Endothelial cell (in vitro differentiated cells): ENCODE data around the gene HELZ2. TPM values are rescaled to one million over a fixed set of nuclear protein-coding genes. Genes with fewer than 3 reads are reported as not detected.

Experiments
- DNase-seq: peaks from one replicate; pipeline ENCODE4 v3.0.0; 2021; ENCODE audit warnings: low spot score
- H3K27ac Mint-ChIP-seq: one replicate; pipeline ENCODE4 v1.8.0; 2021; ENCODE audit warnings: mixed read lengths, inconsistent platforms; ENCODE audit not compliant: unreplicated experiment
- H3K27me3 Mint-ChIP-seq: one replicate; pipeline ENCODE4 v1.8.0; 2021; ENCODE audit warnings: mild to moderate bottlenecking, moderate library complexity, mixed read lengths, inconsistent platforms; ENCODE audit not compliant: unreplicated experiment
- H3K36me3 Mint-ChIP-seq: one replicate; pipeline ENCODE4 v1.8.0; 2021; ENCODE audit warnings: mild to moderate bottlenecking, low read depth, mixed read lengths, inconsistent platforms; ENCODE audit not compliant: unreplicated experiment
- H3K4me1 Mint-ChIP-seq: one replicate; pipeline ENCODE4 v1.8.0; 2021; ENCODE audit warnings: mild to moderate bottlenecking, mixed read lengths, inconsistent platforms; ENCODE audit not compliant: unreplicated experiment
- H3K4me3 Mint-ChIP-seq: one replicate; pipeline ENCODE4 v1.8.0; 2021; ENCODE audit warnings: mild to moderate bottlenecking, mixed read lengths, inconsistent platforms; ENCODE audit not compliant: unreplicated experiment
- H3K9me3 Mint-ChIP-seq: one replicate; pipeline ENCODE4 v1.8.0; 2021; ENCODE audit warnings: mixed read lengths, inconsistent platforms; ENCODE audit not compliant: unreplicated experiment
- total RNA-seq: library from RNA; stranded (reverse); fragmentation: NEBNext Ultra II Directional; extraction: Animal tissue kit (Norgen Biotek cat#: 25700); gene quantifications from one replicate; pipeline ENCODE4 v1.2.1, GENCODE V29; 2021; ENCODE audit not compliant: unreplicated experiment
- TF ChIP-seq, protein P1 (sequence below): fragments of 200-600 bp; sonication (generic); IDR thresholded peaks from one replicate; pipeline ENCODE4 v1.5.0; 2021; ENCODE audit warnings: antibody characterized with exemption; ENCODE audit not compliant: unreplicated experiment

Gene HELZ2
- total RNA-seq, 1 donor from 2014 or later = 15.3 TPM

DNA sequence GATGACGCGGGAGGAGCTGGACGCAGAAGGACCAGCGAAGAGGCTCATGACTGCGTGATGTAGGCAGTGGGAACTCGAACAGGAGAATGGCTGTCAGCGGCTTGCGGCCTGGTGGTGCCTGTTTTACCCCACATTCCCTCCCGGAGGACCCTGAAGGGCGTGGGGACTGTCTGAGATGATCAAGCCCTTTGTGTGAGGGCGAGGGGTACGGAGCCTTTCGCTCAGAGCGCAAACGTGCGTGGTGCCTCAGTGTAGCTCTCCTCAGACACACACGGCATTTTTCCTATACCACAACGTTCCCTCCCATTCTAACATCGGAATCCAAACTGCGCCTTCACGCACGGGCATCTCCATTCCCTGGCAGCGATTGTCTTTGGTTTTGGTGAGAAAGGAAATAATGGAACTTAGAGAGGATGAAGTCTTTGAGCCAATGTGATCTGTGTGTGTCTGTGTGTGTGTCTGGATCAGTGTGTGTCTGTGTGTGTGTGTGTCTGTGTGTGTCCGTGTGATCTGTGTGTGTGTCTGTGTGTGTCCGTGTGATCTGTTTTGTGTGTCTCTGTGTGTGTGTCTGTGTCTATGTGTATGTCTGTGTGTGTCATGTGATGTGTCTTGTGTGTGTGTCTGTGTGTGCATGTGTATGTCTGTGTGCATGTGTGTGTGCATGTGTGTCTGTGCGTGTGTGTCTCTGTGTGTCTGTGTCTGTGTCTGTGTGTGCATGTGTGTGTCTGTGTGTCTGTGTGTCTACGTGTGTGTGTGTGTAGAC lies 42.2 kb downstream of the HELZ2 start:
- Mint-ChIP-seq H3K27me3 (peaks cover 5% of the 10 kb centered on the region), H3K4me1 (no peaks in the 10 kb centered on the region), H3K36me3 (peaks cover 4% of the 10 kb centered on the region), H3K9me3 (no peaks in the 10 kb centered on the region), H3K4me3 (peak overlapping the region; percentile 31), H3K27ac (no peak overlapping the region)
- DNase-seq = no peak
- TF ChIP-seq, protein P1, sequence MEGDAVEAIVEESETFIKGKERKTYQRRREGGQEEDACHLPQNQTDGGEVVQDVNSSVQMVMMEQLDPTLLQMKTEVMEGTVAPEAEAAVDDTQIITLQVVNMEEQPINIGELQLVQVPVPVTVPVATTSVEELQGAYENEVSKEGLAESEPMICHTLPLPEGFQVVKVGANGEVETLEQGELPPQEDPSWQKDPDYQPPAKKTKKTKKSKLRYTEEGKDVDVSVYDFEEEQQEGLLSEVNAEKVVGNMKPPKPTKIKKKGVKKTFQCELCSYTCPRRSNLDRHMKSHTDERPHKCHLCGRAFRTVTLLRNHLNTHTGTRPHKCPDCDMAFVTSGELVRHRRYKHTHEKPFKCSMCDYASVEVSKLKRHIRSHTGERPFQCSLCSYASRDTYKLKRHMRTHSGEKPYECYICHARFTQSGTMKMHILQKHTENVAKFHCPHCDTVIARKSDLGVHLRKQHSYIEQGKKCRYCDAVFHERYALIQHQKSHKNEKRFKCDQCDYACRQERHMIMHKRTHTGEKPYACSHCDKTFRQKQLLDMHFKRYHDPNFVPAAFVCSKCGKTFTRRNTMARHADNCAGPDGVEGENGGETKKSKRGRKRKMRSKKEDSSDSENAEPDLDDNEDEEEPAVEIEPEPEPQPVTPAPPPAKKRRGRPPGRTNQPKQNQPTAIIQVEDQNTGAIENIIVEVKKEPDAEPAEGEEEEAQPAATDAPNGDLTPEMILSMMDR = no peak

DNA sequence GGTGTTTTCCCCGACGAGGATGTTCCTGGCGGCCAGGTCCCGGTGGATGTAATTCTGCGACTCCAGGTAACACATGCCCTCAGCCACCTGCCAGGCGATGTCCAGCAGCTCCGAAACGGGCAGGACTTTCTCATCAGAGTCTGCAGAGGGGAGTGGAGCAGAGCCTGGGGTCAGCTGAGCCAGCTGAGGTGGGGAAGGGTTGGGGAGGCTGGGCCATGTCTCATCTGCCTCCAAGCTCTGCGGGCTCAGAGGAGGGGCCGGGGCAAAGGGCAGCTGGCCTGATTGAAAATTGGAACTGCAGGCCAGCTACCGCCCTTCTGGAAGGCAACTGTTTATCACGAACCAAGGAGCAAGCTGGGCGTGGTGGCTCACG lies 43.3 kb downstream of the HELZ2 start:
- DNase-seq = no peak
- Mint-ChIP-seq H3K27me3 (peaks cover 5% of the 10 kb centered on the region), H3K27ac (no peak overlapping the region), H3K4me1 (no peaks in the 10 kb centered on the region), H3K4me3 (no peak overlapping the region), H3K36me3 (peaks cover 4% of the 10 kb centered on the region), H3K9me3 (no peaks in the 10 kb centered on the region)
- TF ChIP-seq, protein P1 = no peak

DNA sequence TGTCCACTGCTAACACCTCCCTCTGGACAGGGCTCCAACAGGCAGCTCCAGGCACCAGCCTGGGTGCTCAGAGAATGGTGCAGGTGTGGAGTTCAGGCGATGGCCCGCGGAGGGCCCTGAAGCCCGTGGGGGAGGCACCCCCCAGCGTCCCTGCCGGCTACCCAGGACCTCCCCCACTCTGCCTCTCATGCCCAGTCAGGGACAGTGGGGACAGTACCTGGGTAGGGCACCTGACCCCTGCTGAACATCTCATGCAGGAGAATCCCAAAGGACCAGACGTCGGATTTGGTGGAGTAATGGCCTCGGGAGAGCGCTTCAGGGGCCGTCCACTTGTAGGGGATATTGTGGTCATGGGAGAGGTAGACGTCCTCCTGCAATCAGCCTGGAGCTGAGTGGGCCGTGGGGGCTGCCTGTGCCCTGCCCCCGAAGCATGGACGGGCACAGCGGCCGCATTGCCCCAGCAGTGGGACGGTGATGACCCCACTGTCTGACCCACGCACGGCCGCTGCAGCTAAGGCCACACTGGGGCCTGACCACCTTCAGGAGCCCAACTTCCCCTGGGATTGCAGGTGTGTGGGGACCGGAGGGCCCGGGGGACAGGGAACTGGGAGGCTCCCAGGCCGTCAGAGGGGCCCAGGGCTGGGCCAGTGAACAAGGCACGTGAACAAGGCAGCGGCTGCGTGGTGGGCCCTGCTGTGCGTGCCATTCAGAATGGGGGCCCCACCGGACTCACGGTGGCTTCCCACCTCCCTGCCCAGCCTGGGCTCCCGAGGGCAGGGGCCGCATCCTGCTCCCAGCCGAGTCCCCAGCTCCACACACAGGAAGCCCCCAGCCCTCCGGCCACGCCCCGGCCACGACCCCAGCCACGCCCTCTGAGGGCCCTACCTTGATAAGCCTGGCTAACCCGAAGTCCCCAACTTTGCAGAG lies 43.9 kb downstream of the HELZ2 start:
- TF ChIP-seq, protein P1 = no peak
- H3K27me3 Mint-ChIP-seq = peaks cover 5% of the 10 kb centered on the region
- no peaks in the 10 kb centered on the region for H3K9me3 Mint-ChIP-seq
- no peak overlapping the region for H3K27ac Mint-ChIP-seq
- DNase-seq = no peak
- H3K4me3 Mint-ChIP-seq = no peak overlapping the region
- no peaks in the 10 kb centered on the region for H3K4me1 Mint-ChIP-seq
- peaks cover 4% of the 10 kb centered on the region for H3K36me3 Mint-ChIP-seq

DNA sequence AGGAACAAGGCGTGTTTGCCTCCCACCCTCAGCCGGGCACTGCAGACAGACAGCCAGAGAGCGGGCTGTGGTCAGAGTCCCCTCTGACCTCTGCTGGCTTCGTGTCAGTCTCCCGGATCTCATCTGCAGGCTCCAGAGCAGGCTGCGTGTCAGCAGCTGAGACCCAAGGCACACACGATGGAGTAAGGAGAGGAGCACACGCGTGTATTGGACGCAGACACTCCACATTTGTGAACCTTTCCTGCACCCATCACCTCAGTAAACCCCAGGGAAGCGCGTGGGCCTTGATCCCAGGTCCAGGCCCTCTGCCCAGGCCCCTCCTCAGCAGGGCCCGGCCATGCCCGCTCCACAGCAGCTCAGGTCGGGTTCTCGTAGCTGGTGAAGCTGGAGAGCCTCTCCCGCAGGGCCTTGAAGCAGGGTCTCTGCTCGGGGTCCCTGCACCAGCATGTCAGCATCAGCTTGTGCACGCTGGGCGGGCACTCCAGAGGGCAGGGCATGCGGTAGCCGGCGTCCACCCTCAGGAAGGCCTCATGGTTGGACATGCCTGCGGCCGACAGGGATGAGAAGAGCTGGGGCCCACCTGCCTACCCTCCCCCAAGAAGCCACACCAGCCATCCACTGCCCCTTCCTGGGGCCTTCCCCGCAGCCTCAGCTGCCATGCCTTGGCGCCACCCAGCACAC lies 44.7 kb downstream of the HELZ2 start:
- no peak overlapping the region for H3K27ac Mint-ChIP-seq
- no peak overlapping the region for H3K4me3 Mint-ChIP-seq
- peaks cover 4% of the 10 kb centered on the region for H3K36me3 Mint-ChIP-seq
- no peaks in the 10 kb centered on the region for H3K9me3 Mint-ChIP-seq
- no peaks in the 10 kb centered on the region for H3K4me1 Mint-ChIP-seq
- TF ChIP-seq, protein P1 = no peak
- H3K27me3 Mint-ChIP-seq = peaks cover 5% of the 10 kb centered on the region
- no peak for DNase-seq
